HepG2 (cell line): ENCODE data around the gene B4GALT5. TPM values are rescaled to one million over a fixed set of nuclear protein-coding genes. Genes with fewer than 3 reads are reported as not detected.

Source experiments
- ATF5 ChIP-seq: sonication (generic); formaldehyde crosslinking; IDR thresholded peaks from 2 replicates; pipeline ENCODE4 v1.4.0; 2020; ENCODE audit warnings: mild to moderate bottlenecking, low read depth, missing genetic modification reagents
- HMGXB4 ChIP-seq, 2 experiments: sonication (generic) in 1 of 2; formaldehyde crosslinking in 1 of 2; IDR thresholded peaks; 2 replicates each; pipeline versions ENCODE4 v1.4.0 to v1.6.1; 2018 to 2020; ENCODE audit warnings: missing genetic modification reagents in 2 of 2, borderline replicate concordance in 1 of 2, low read depth in 1 of 2, mild to moderate bottlenecking in 1 of 2, missing biosample characterization in 1 of 2
- MATR3 ChIP-seq: sonication (generic); formaldehyde crosslinking; IDR thresholded peaks from 2 replicates; pipeline ENCODE4 v1.4.0; 2020; ENCODE audit warnings: missing genetic modification reagents
- NKX3-1 ChIP-seq: sonication (generic); formaldehyde crosslinking; IDR thresholded peaks from 2 replicates; pipeline ENCODE4 v1.5.0; 2020; ENCODE audit warnings: missing genetic modification reagents
- PRDM10 ChIP-seq: sonication (generic); formaldehyde crosslinking; IDR thresholded peaks from 2 replicates; pipeline ENCODE4 v1.4.0; 2020; ENCODE audit warnings: low read depth, missing genetic modification reagents
- SMAD3 ChIP-seq: sonication (generic); formaldehyde crosslinking; IDR thresholded peaks from 2 replicates; pipeline ENCODE4 v1.4.0; 2020; ENCODE audit warnings: missing genetic modification reagents
- TSC22D2 ChIP-seq: sonication (generic); formaldehyde crosslinking; IDR thresholded peaks from 2 replicates; pipeline ENCODE4 v1.5.1; 2020; ENCODE audit warnings: missing genetic modification reagents, mild to moderate bottlenecking, borderline replicate concordance
- ZBTB8A ChIP-seq: sonication (generic); formaldehyde crosslinking; IDR thresholded peaks from 2 replicates; pipeline ENCODE4 v1.4.0; 2020; ENCODE audit warnings: mild to moderate bottlenecking, low read depth, missing genetic modification reagents, borderline replicate concordance
- ZMYM4 ChIP-seq: sonication (generic); formaldehyde crosslinking; IDR thresholded peaks from 2 replicates; pipeline ENCODE4 v1.8.1; 2023; ENCODE audit warnings: mild to moderate bottlenecking, missing genetic modification reagents
- ZNF350 ChIP-seq: sonication (generic); formaldehyde crosslinking; IDR thresholded peaks from 2 replicates; pipeline ENCODE4 v1.4.0; 2020; ENCODE audit warnings: mild to moderate bottlenecking, low read depth, missing genetic modification reagents, borderline replicate concordance
- ZSCAN29 ChIP-seq: sonication (generic); formaldehyde crosslinking; conservative IDR thresholded peaks from 2 replicates; pipeline ENCODE4 v1.4.0; 2020; ENCODE audit warnings: mild to moderate bottlenecking, missing genetic modification reagents
- polyA plus RNA-seq, 8 experiments: library from polyadenylated mRNA; depleted of rRNA in 3 of 8; stranded (reverse) in 7 of 8; unstranded in 1 of 8; fragments of >200 nt; fragmentation: Illumina TruSeq in 4 of 8; extraction: Trizol in 4 of 8; gene quantifications; 2 replicates each; pipeline versions ENCODE4 v1.2.1 to v1.2.3, GENCODE V29; 2011 to 2016; ENCODE audit warnings: low read depth in 4 of 8, missing spikeins in 1 of 8, mixed read lengths in 1 of 8; ENCODE audit not compliant: insufficient read depth in 1 of 8
- total RNA-seq, 5 experiments: library from RNA; depleted of rRNA; stranded (reverse); fragments of >200 nt; fragmentation: Illumina TruSeq; extraction: Trizol; gene quantifications; 2 replicates each; pipeline ENCODE4 v1.2.3, GENCODE V29; 2016; ENCODE audit warnings: low read depth in 1 of 5
- TF ChIP-seq, protein P1 (sequence below): sonication (generic); formaldehyde crosslinking; IDR thresholded peaks from 2 replicates; pipeline ENCODE4 v1.5.1; 2020; ENCODE audit warnings: mild to moderate bottlenecking, moderate library complexity, missing genetic modification reagents
- TF ChIP-seq, protein P2 (sequence below): sonication (generic); formaldehyde crosslinking; IDR thresholded peaks from 2 replicates; pipeline ENCODE4 v1.4.0; 2020; ENCODE audit warnings: mild to moderate bottlenecking, missing genetic modification reagents

The B4GALT5 gene
- total and polyA plus RNA-seq, 2 of the 13 experiments (the other 11 are each of a cell fraction or from before 2014, with no cell fraction given): 27.3 to 30.9 TPM

DNA sequence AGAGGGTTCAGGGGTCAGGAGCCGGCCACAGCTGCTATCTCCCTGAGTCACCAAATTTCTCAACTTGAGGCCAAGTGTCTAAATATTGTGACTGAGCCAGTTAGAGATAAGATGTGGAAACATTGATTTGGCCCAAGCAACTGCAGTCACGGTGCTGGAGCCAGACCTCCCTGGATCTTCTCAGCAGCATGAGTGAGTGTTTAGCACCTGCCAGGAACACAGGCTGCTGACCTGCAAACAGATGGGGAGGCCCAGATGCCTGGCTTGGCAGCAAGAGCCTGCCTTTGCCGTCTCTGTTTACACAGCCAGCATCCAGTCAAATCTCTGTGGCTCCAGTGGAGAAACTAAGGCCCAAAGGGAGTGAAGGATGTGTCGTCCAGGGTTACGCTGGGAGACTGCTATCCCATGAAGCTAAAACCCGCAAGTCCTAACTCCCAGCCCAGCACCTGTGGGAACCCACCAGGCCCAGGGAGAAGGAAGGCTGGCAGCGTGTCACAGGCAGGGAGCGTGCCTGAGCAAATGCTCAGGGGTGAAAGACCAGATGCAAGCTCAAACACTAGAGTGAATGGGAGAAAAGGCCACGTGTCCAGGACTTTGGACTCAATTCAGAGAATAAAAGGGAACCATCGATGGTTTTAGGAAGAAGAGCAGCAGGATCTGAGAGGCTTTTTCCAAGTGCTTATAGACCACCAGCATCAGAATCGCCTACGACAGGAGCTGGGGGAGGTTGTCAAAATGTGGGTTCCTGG lies 129.8 kb downstream of the B4GALT5 start (continued):
- TF ChIP-seq ZNF350 (peak; percentile 99), MATR3 (CRISPR knock-in tag) (no peak), SMAD3 (CRISPR knock-in tag) (peak; percentile 86; the same call in 1 of the 2 replicates), PRDM10 (CRISPR knock-in tag) (peak; percentile 90; the same call in 1 of the 2 replicates), ZSCAN29 (CRISPR knock-in tag) (peak; percentile 86), ZBTB8A (CRISPR knock-in tag) (no peak), ZMYM4 (CRISPR knock-in tag) (peak; percentile 88), HMGXB4 (CRISPR knock-in tag; IDR thresholded peaks at IDR 0.05; ENCODE audit: borderline replicate concordance in 1 of 2, low read depth in 1 of 2) (peak; percentile 91 to 92), ATF5 (CRISPR knock-in tag) (0 out of 2 replicates have a peak, but pooled peaks have one; percentile 69), TSC22D2 (CRISPR knock-in tag) (peak; percentile 24; the same call in 1 of the 2 replicates), NKX3-1 (CRISPR knock-in tag) (no peak)
- TF ChIP-seq, protein P1, sequence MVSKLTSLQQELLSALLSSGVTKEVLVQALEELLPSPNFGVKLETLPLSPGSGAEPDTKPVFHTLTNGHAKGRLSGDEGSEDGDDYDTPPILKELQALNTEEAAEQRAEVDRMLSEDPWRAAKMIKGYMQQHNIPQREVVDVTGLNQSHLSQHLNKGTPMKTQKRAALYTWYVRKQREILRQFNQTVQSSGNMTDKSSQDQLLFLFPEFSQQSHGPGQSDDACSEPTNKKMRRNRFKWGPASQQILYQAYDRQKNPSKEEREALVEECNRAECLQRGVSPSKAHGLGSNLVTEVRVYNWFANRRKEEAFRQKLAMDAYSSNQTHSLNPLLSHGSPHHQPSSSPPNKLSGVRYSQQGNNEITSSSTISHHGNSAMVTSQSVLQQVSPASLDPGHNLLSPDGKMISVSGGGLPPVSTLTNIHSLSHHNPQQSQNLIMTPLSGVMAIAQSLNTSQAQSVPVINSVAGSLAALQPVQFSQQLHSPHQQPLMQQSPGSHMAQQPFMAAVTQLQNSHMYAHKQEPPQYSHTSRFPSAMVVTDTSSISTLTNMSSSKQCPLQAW (CRISPR knock-in tag): peak; percentile 89
- TF ChIP-seq, protein P2, sequence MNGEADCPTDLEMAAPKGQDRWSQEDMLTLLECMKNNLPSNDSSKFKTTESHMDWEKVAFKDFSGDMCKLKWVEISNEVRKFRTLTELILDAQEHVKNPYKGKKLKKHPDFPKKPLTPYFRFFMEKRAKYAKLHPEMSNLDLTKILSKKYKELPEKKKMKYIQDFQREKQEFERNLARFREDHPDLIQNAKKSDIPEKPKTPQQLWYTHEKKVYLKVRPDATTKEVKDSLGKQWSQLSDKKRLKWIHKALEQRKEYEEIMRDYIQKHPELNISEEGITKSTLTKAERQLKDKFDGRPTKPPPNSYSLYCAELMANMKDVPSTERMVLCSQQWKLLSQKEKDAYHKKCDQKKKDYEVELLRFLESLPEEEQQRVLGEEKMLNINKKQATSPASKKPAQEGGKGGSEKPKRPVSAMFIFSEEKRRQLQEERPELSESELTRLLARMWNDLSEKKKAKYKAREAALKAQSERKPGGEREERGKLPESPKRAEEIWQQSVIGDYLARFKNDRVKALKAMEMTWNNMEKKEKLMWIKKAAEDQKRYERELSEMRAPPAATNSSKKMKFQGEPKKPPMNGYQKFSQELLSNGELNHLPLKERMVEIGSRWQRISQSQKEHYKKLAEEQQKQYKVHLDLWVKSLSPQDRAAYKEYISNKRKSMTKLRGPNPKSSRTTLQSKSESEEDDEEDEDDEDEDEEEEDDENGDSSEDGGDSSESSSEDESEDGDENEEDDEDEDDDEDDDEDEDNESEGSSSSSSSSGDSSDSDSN (CRISPR knock-in tag): peak; percentile 92
